SK-N-SH (cell line): ENCODE results near the gene CSPG4. TPM values are rescaled to one million over a fixed set of nuclear protein-coding genes. Genes with fewer than 3 reads are reported as not detected.

Experiments used
- CTCF ChIA-PET: fragments of 300-600, 350-600 bp; formaldehyde crosslinking; extraction: SDS; loops from one replicate; lab custom pipeline; 2021; lab: Yijun Ruan, JAX
- POLR2A ChIA-PET: fragments of 350-600 bp; sonication (Branson Sonifier 250); formaldehyde crosslinking; extraction: SDS; loops from one replicate; lab custom pipeline; 2020; ENCODE audit warnings: antibody characterized with exemption, inconsistent platforms; lab: Yijun Ruan, JAX
- DNase-seq: peaks from one replicate; pipeline ENCODE4 v3.0.0; 2012
- H2AFZ ChIP-seq: fragments of 200-600 bp; sonication (generic); 2 replicates; pipeline ENCODE4 v1.8.1; 2016; ENCODE audit warnings: antibody characterized with exemption, mild to moderate bottlenecking, low read depth
- H3F3A ChIP-seq: fragments of 200-600 bp; sonication (generic); replicated peaks from 2 replicates; pipeline ENCODE3; 2016; ENCODE audit warnings: antibody characterized with exemption, mild to moderate bottlenecking; ENCODE audit not compliant: insufficient read depth
- H3K27ac ChIP-seq, 2 experiments: fragments of 200-500 bp in 1 of 2; fragments of 200-600 bp in 1 of 2; sonication (Bioruptor generic) in 1 of 2; sonication (generic), shearing (Covaris generic) in 1 of 2; 2 replicates each; pipeline versions ENCODE4 v1.5.1 to v1.6.1; 2014 to 2016; ENCODE audit warnings: low read depth in 2 of 2, inconsistent platforms in 1 of 2, low read length in 1 of 2, mild to moderate bottlenecking in 1 of 2, mixed read lengths in 1 of 2
- H3K27me3 ChIP-seq: fragments of 200-600 bp; sonication (generic), shearing (Covaris generic); 2 replicates; pipeline ENCODE4 v1.6.1; 2016; ENCODE audit warnings: mixed run types; ENCODE audit not compliant: insufficient read depth
- H3K36me3 ChIP-seq, 2 experiments: fragments of 200-500 bp in 1 of 2; fragments of 200-600 bp in 1 of 2; sonication (Bioruptor generic) in 1 of 2; sonication (generic) in 1 of 2; replicated peaks in 1 of 2; 2 replicates each; pipeline versions ENCODE3 to v1.5.1; 2014 to 2016; ENCODE audit warnings: low read length in 1 of 2, mild to moderate bottlenecking in 1 of 2; ENCODE audit not compliant: insufficient read depth in 2 of 2, control insufficient read depth in 1 of 2
- H3K4me1 ChIP-seq, 2 experiments: fragments of 200-500 bp in 1 of 2; fragments of 200-600 bp in 1 of 2; sonication (Bioruptor generic) in 1 of 2; sonication (generic), shearing (Covaris generic) in 1 of 2; 2 replicates each; pipeline versions ENCODE4 v1.5.1 to v1.6.1; 2014 to 2016; ENCODE audit warnings: low read depth in 1 of 2, low read length in 1 of 2, mixed run types in 1 of 2; ENCODE audit not compliant: insufficient read depth in 2 of 2, control insufficient read depth in 1 of 2
- H3K4me2 ChIP-seq: fragments of 200-600 bp; sonication (generic), shearing (Covaris generic); 2 replicates; pipeline ENCODE4 v1.6.1; 2017; ENCODE audit warnings: mixed run types
- H3K4me3 ChIP-seq, 2 experiments: fragments of 200-500 bp in 1 of 2; fragments of 200-600 bp in 1 of 2; sonication (Bioruptor generic) in 1 of 2; sonication (generic), shearing (Covaris generic) in 1 of 2; 2 replicates each; pipeline versions ENCODE4 v1.5.1 to v1.8.1; 2014 to 2016; ENCODE audit warnings: low read depth in 2 of 2, inconsistent platforms in 1 of 2, low read length in 1 of 2, mild to moderate bottlenecking in 1 of 2, mixed read lengths in 1 of 2, moderate library complexity in 1 of 2
- H3K79me2 ChIP-seq: fragments of 200-600 bp; sonication (generic); 2 replicates; pipeline ENCODE4 v1.8.1; 2017; ENCODE audit warnings: mild to moderate bottlenecking; ENCODE audit not compliant: insufficient read depth
- H3K9ac ChIP-seq: fragments of 200-600 bp; sonication (generic); 2 replicates; pipeline ENCODE4 v1.6.1; 2017; ENCODE audit warnings: mixed run types
- H3K9me2 ChIP-seq: fragments of 200-600 bp; sonication (generic); 2 replicates; pipeline ENCODE4 v1.6.1; 2017; ENCODE audit warnings: mixed run types
- H3K9me3 ChIP-seq: fragments of 200-600 bp; sonication (generic); 2 replicates; pipeline ENCODE4 v1.6.1; 2017; ENCODE audit warnings: mixed run types, mild to moderate bottlenecking, moderate library complexity
- H4K20me1 ChIP-seq: fragments of 200-600 bp; sonication (generic); 2 replicates; pipeline ENCODE4 v1.6.1; 2017; ENCODE audit warnings: mild to moderate bottlenecking, mixed run types; ENCODE audit not compliant: insufficient read depth
- CTCF ChIP-seq: fragments of 200-600 bp; sonication (generic); IDR thresholded peaks from 2 replicates; pipeline ENCODE4 v1.6.1; 2017; ENCODE audit warnings: antibody characterized with exemption, mild to moderate bottlenecking, moderate library complexity
- FOXM1 ChIP-seq: IDR thresholded peaks from 2 replicates; pipeline ENCODE4 v1.4.0; 2012; ENCODE audit warnings: low read depth, mild to moderate bottlenecking
- NFIC ChIP-seq: IDR thresholded peaks from 2 replicates; pipeline ENCODE4 v1.4.0; 2012; ENCODE audit warnings: borderline replicate concordance
- WGBS: methylation state at CpG from one replicate; pipeline ENCODE4 v1.1.6; 2017; ENCODE audit warnings: low lambda C conversion rate; 5-methylcytosine and 5-hydroxymethylcytosine counted together
- polyA plus RNA-seq, 3 experiments: library from polyadenylated mRNA; depleted of rRNA; stranded (reverse); fragments of >200 nt; gene quantifications; 2 replicates each; pipeline ENCODE4 v1.2.3, GENCODE V29; 2012
- TF ChIP-seq, protein P1 (sequence below): IDR thresholded peaks from 2 replicates; pipeline ENCODE4 v1.4.0; 2012; ENCODE audit warnings: low read depth, borderline replicate concordance
- TF ChIP-seq, protein P2 (sequence below): IDR thresholded peaks from 2 replicates; pipeline ENCODE4; 2012

CSPG4 gene
- polyA plus RNA-seq, 1 of the 3 experiments (the other 2 are of a cell fraction) = 0.35 TPM

DNA sequence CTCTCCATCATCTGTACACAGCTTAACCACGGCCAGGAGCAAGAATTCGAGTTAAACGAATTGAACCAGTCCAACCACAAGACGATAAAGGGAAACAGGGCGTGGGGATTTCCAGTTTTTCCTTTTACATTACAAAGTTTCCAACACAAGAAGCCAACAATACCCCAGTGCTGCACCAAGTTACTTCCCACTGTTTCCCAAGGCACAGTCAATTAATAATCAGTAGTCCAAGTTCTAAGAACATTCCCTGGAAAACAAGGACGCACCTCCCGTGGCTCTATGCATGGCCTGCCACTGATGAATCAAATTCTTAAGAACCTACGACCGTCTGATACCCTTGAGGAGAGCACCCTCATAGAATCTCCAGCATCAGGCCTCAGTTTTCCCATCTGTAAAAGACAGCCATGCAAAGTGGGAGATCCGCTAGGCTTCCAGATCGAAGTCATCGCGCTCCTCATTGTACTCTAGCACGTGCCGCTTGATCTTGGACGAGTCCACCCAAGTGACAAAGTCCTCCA is 73.4 kb downstream of the CSPG4 start:
- ChIA-PET POLR2A (interaction anchor here (0.6 to 2.5 kb wide), 11 partner anchors 8 to 271 kb away, joined by 3 to 31 read pairs (median 6); partner anchors contain the start of genes MAN2C1, PTPN9, SIN3A and SNUPN), CTCF (interaction anchor here (0.9 to 4.0 kb wide), 10 partner anchors 8 to 271 kb away, joined by 3 to 27 read pairs (median 4); partner anchors contain the start of genes MAN2C1, PTPN9, SNUPN and SNX33)
- Histone ChIP-seq H3K27ac (peak overlapping the region; percentile 85 to 87), H4K20me1 (peaks cover 20% of the 10 kb centered on the region), H3K36me3 (peaks cover 0 to 5% of the 10 kb centered on the region in 2 experiments), H3K4me1 (peaks cover 11% of the 10 kb centered on the region in 2 experiments; a peak in 2 of 4 replicates), H3K79me2 (peaks cover 49% of the 10 kb centered on the region), H3F3A (peaks cover 31% of the 10 kb centered on the region), H3K4me3 (peak overlapping the region; percentile 71 to 76), H3K9ac (peak overlapping the region; percentile 83), H3K9me3 (no peaks in the 10 kb centered on the region), H3K9me2 (no peaks in the 10 kb centered on the region), H3K4me2 (peak overlapping the region; percentile 91), H2AFZ (no peak overlapping the region), H3K27me3 (no peaks in the 10 kb centered on the region)
- no peak for DNase-seq
- TF ChIP-seq FOXM1 (no peak), CTCF (no peak)
- TF ChIP-seq, protein P1, sequence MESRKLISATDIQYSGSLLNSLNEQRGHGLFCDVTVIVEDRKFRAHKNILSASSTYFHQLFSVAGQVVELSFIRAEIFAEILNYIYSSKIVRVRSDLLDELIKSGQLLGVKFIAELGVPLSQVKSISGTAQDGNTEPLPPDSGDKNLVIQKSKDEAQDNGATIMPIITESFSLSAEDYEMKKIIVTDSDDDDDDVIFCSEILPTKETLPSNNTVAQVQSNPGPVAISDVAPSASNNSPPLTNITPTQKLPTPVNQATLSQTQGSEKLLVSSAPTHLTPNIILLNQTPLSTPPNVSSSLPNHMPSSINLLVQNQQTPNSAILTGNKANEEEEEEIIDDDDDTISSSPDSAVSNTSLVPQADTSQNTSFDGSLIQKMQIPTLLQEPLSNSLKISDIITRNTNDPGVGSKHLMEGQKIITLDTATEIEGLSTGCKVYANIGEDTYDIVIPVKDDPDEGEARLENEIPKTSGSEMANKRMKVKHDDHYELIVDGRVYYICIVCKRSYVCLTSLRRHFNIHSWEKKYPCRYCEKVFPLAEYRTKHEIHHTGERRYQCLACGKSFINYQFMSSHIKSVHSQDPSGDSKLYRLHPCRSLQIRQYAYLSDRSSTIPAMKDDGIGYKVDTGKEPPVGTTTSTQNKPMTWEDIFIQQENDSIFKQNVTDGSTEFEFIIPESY = no peak
- TF ChIP-seq, protein P2, sequence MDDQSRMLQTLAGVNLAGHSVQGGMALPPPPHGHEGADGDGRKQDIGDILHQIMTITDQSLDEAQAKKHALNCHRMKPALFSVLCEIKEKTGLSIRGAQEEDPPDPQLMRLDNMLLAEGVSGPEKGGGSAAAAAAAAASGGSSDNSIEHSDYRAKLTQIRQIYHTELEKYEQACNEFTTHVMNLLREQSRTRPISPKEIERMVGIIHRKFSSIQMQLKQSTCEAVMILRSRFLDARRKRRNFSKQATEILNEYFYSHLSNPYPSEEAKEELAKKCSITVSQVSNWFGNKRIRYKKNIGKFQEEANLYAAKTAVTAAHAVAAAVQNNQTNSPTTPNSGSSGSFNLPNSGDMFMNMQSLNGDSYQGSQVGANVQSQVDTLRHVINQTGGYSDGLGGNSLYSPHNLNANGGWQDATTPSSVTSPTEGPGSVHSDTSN = no peak
- 4% methylated on average over 16 of the region's 16 CpGs for WGBS

DNA sequence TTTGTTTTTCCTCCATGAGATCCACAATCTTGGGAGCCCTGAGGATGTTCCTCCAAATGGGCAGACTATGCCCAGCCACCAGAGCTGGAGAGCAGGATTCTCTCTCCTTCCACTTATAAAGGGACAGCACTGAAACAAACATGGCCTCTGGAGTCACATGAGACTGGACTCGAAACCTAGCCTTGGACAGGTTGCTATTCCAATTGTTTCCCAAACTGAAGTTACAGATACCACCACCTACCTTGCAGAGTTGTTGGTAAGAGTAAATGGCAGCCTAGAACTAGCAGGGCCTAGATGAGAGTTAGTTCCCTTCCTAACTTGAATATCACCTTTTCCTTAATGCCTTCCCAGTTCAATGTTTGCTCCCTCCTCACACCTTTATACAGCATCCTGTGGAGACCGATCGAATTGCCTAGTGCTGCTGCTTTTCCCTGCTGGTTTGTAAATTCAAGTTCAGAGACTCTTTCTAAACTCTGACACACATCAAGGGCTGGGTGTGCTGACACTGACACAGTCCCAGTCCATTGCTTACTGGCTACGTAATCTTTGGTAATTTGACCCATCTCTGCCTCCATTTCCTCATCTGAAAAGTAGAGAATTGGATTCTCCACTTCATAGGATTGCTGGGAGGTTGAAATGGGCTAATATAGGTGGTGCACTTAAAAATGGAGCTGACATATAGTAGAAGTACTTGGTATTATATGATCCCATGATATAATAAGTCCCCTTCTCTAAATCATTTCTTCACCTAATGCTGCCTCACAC is 75.2 kb downstream of the CSPG4 start:
- no peak for DNase-seq
- Histone ChIP-seq H3K9me2 (no peaks in the 10 kb centered on the region), H4K20me1 (peaks cover 20% of the 10 kb centered on the region), H3K27me3 (no peaks in the 10 kb centered on the region), H3K4me1 (peaks cover 11% of the 10 kb centered on the region in 2 experiments; a peak in 2 of 4 replicates), H3K27ac (peak overlapping the region in 1 of 2 experiments; percentile 87; a peak in 1 of 4 replicates), H3K4me3 (peak overlapping the region; percentile 71 to 76; a peak in 3 of 4 replicates), H3K36me3 (peaks cover 0 to 5% of the 10 kb centered on the region in 2 experiments), H3K4me2 (peak overlapping the region; percentile 91), H3K9ac (peak overlapping the region; percentile 83)
- CTCF ChIA-PET = interaction anchor here (1.1 to 1.5 kb wide), 4 partner anchors 10 to 16 kb away, joined by 3 to 9 read pairs (median 7); partner anchors contain the start of genes SNUPN and SNX33
- TF ChIP-seq NFIC (no peak), CTCF (no peak)
- TF ChIP-seq, all 33 proteins: peak for 0
- Histone ChIP-seq H3F3A (peaks cover 21% of the 10 kb centered on the region), H3K79me2 (peaks cover 49% of the 10 kb centered on the region), H2AFZ (no peak overlapping the region), H3K9me3 (no peaks in the 10 kb centered on the region)
- WGBS = 71% methylated on average over 4 of the region's 4 CpGs
- POLR2A ChIA-PET = interaction anchor here (1.4 kb wide), 1 partner anchor 12 kb away, joined by 4 read pairs; the partner anchor contains the start of gene SNUPN
